Heart right ventricle (tissue), 16 donors: Measurements from ENCODE around the gene ADGRL3. TPM values are rescaled to one million over a fixed set of nuclear protein-coding genes. Genes with fewer than 3 reads are reported as not detected.

Experiments
- ATAC-seq, 8 donors: fragments of 200-7000 bp; cut with Tn5 transposase; one replicate each; pipeline ENCODE4 v1.9.1; 2020; ENCODE audit warnings: mild to moderate bottlenecking in 8 of 8, moderate library complexity in 8 of 8, moderate number of reproducible peaks in 1 of 8
- DNase-seq, 2 donors: peaks; one replicate each; pipeline ENCODE4 v3.0.0-alpha.2; 2020
- H3K27ac ChIP-seq, 10 donors: fragments of 200-600 bp; sonication (generic) in 2 of 10; one replicate each; pipeline versions ENCODE4 v1.5.0 to v1.8.0; 2020 to 2022; ENCODE audit warnings: mild to moderate bottlenecking in 3 of 10
- H3K27me3 ChIP-seq, 7 donors: fragments of 200-600 bp; one replicate each; pipeline ENCODE4 v1.8.0; 2021 to 2022; ENCODE audit warnings: mild to moderate bottlenecking in 2 of 7
- H3K36me3 ChIP-seq, 9 donors: fragments of 200-600 bp; sonication (generic) in 1 of 9; one replicate each; pipeline versions ENCODE4 v1.5.0 to v1.8.0; 2020 to 2022; ENCODE audit warnings: mild to moderate bottlenecking in 2 of 9
- H3K4me1 ChIP-seq, 9 donors: fragments of 200-600 bp; sonication (generic) in 1 of 9; one replicate each; pipeline versions ENCODE4 v1.5.0 to v1.8.0; 2020 to 2022; ENCODE audit warnings: mild to moderate bottlenecking in 4 of 9
- H3K4me3 ChIP-seq, 10 donors: fragments of 200-600 bp; sonication (generic) in 2 of 10; one replicate each; pipeline versions ENCODE4 v1.5.0 to v1.8.0; 2020 to 2022; ENCODE audit warnings: mild to moderate bottlenecking in 7 of 10, moderate library complexity in 2 of 10
- H3K9me3 ChIP-seq, 11 donors: fragments of 200-600 bp in 10 of 11; sonication (generic) in 2 of 11; one replicate each; pipeline versions ENCODE4 v1.5.0 to v1.8.0; 2013 to 2022; ENCODE audit warnings: mild to moderate bottlenecking in 2 of 11, control low read depth in 1 of 11, moderate library complexity in 1 of 11
- WGBS, 2 donors: extraction: QIAGEN DNeasy Blood & Tissue Kit; methylation state at CpG; one replicate each; pipeline ENCODE4 v1.1.7; 2013; ENCODE audit warnings: inconsistent platforms in 1 of 2; 5-methylcytosine and 5-hydroxymethylcytosine counted together
- intact Hi-C, 10 donors: fragments of 100-400 bp; cut with DNase I; formaldehyde crosslinking; loops; one replicate each; pipeline versions ENCODE4 v1.11.1 to v1.14.2; 2022
- long read RNA-seq, 3 donors: library from polyadenylated mRNA; unstranded; transcript quantifications; one replicate each; pipeline ENCODE4 v2.0.0, GENCODE V29; 2020 to 2021
- polyA plus RNA-seq, 2 donors: library from polyadenylated mRNA; stranded (reverse); fragments of 200-250 nt; gene quantifications; one replicate each; pipeline ENCODE4 v1.2.3, GENCODE V29; 2013
- total RNA-seq, 10 donors: library from RNA; stranded (reverse); fragmentation: NEBNext Ultra II Directional in 3 of 10; extraction: Animal tissue kit (Norgen Biotek cat#: 25700) in 3 of 10; gene quantifications; one replicate each; pipeline versions ENCODE4 v1.2.1 to v1.2.4, GENCODE V29; 2021 to 2023
- TF ChIP-seq, protein P1 (sequence below), 9 donors: fragments of 200-600 bp; sonication (generic) in 2 of 9; IDR thresholded peaks; one replicate each; pipeline versions ENCODE4 v1.5.0 to v1.8.0; 2021 to 2022; ENCODE audit warnings: antibody characterized with exemption in 9 of 9, mild to moderate bottlenecking in 5 of 9, moderate library complexity in 1 of 9
- donor health status: Arrhythmogenic right ventricular cardiomyopathy.
- donor health status: ischemic (EF 13 %, LVEDD 7.1; RV severe dilation, severe dysfunction).
- donor health status: healthy with polysubstance abuse.
- donor health status: DM: no; HTN: yes; CAD: no.
- donor health status: DM: no; HTN: no; CAD: no.
- donor health status: ischemic (EF 25% LVEDD 6.9; RV normal size, moderate dysfunction).
- donor health status: ischemic (EF 25% LVEDD 5.7; RV mildly dilated, moderate dysfunction).
- donor health status: healthy.
- donor health status: DM: yes; HTN: yes; CAD: no.
- donor health status: Ischemic cardiomyopathy.
- donor health status: ischemic (EF 35%, LVEDD 5.7; RV mildly dilated, moderate dysfunction).
- donor health status: nonischemic (EF 11% LVEDD 7.7; RV severe dilation, severe dysfunction).
- donor health status: DM: yes; HTN: yes; CAD: no.
- donor health status: PGD.
- donor health status: ischemic (EF 29% LVEDD 5.4; RV normal size, mild dysfunction).
- donor health status: nonischemic (EF 23%, LVEDD 6.1; RV moderate dilation, normal function).

Gene ADGRL3
- total RNA-seq = 10 to 100 TPM in 3 of 10 donors, 1 to 10 TPM in 7; 2.5 to 20.9 (median 5.8) TPM
- polyA plus RNA-seq = under 1 TPM; 0.36 to 0.88 TPM
- long read RNA-seq, donor 1, partial matches to known transcripts = 1 of 1 reads
- long read RNA-seq, donor 1, other reads (novel, unspliced or antisense) = 0 of 1 reads
- long read RNA-seq, donor 2 = 0 reads
- long read RNA-seq, donor 3, partial matches to known transcripts = 1 of 2 reads
- long read RNA-seq, donor 3, other reads (novel, unspliced or antisense) = 1 of 2 reads

DNA sequence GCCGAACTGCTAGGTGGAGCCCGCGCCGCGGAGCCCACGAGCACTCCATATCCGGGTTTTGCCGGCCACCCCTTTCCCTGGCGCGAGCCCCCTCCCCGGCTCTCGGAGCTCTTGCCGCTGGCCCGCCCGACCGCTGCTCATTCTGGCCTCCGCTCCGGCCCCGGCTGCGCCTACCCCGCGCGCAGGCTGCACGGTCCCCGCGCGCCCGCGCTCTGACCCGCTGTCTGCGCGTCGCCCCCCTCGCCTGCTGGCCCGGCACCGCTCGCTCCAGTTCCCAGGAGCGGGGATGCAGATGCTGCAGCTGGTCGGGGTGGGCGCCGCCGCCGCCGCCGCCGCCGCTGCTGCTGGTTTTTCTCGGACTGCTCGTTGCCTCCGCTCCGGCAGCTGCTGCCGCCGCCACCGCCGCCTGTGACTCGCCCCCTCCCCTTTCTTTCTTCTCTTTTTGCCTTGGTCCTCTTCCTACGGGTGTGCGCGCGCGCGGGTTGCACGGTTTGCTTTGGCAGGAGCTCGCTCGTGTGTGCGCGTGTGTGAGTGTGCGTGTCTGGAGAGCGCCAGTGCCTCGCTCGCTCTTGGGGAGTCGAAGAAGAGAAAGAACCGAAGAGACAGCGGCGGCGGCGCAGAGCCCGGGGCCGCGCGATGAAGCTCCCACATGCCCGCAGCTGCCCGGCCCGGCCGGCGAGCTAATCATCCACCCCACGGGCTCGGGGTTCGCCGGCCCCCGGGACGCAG is at the start of gene ADGRL3:
Gene ADGRL3, plus strand, starts transcription at position 140 of the 729 bp plus-strand sequence.
- Histone ChIP-seq H3K36me3 (no peaks in the 10 kb centered on the region), H3K4me1 (peaks cover 0 to 25% (median 5%) of the 10 kb centered on the region in 9 donors), H3K9me3 (no peaks in the 10 kb centered on the region), H3K4me3 (peak within 1 kb of the TSS; percentile 42 to 75 (median 64)), H3K27ac (peak within 1 kb of the TSS in 9 of 10 donors; percentile 45 to 69 (median 49)), H3K27me3 (peaks cover 0 to 65% (median 38%) of the 10 kb centered on the region in 7 donors)
- 0 to 1% methylated on average over 79 to 92 of the region's 92 CpGs for WGBS, 2 donors
- DNase-seq (peak; percentile 28 to 41), ATAC-seq (peak; percentile 31 to 76 (median 61))
- TF ChIP-seq, protein P1, sequence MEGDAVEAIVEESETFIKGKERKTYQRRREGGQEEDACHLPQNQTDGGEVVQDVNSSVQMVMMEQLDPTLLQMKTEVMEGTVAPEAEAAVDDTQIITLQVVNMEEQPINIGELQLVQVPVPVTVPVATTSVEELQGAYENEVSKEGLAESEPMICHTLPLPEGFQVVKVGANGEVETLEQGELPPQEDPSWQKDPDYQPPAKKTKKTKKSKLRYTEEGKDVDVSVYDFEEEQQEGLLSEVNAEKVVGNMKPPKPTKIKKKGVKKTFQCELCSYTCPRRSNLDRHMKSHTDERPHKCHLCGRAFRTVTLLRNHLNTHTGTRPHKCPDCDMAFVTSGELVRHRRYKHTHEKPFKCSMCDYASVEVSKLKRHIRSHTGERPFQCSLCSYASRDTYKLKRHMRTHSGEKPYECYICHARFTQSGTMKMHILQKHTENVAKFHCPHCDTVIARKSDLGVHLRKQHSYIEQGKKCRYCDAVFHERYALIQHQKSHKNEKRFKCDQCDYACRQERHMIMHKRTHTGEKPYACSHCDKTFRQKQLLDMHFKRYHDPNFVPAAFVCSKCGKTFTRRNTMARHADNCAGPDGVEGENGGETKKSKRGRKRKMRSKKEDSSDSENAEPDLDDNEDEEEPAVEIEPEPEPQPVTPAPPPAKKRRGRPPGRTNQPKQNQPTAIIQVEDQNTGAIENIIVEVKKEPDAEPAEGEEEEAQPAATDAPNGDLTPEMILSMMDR (IDR thresholded peaks at IDR 0.05) = no peak
- intact Hi-C loops = loop anchor here in 2 of 10 donors (5.0 to 10.0 kb wide), 2 partner anchors 74 to 82 kb away; no protein-coding TSS in a partner anchor

DNA sequence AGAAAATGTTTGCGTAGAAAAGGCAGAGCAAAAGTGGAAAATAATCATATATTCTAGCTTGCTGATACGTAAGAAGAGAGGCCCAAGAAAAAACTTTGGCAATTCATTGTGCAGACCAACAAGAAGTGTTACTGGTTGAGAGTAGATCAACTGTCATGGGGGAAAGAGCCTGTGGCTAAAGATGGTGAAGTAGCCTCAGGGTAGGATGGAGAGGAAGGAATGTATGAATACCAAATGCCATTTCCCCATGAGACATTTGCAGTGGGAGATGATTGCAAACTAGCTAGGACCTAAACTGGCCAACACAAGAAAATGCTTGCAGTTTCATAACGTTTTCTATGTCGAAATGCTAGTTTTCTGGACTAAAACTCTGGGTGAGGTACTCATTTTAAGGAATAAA is 47.7 kb upstream of the ADGRL3 start:
- TF ChIP-seq, protein P1 (IDR thresholded peaks at IDR 0.05) = no peak
- DNase-seq = no peak
- Histone ChIP-seq H3K36me3 (no peaks in the 10 kb centered on the region), H3K9me3 (no peaks in the 10 kb centered on the region), H3K27me3 (peaks cover 0 to 3% (median 0%) of the 10 kb centered on the region in 7 donors), H3K4me3 (no peak overlapping the region), H3K4me1 (no peaks in the 10 kb centered on the region), H3K27ac (no peak overlapping the region)
- no peak for ATAC-seq
- intact Hi-C loops = no loop called here
- WGBS, 2 donors = 78 to 88% methylated on average over 4 of the region's 4 CpGs

DNA sequence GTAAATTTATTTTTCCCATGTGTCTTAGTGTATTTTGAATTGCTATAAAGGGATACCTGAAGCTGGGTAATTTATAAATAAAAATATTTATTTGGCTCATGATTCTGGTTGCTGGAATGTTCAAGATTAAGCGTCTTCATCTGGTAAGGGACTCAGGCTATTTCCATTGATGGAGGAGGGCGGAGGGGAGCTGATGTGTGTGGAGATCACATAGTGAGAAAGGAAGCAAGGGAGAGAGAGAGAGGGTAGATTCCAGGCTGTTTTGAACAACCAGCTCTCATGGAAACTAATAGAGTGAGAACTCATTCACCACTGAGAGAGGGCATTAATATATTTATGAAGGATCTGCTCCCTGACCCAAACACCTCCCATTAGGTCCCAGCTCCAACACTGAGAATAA is 39.6 kb upstream of the ADGRL3 start:
- Histone ChIP-seq H3K4me3 (no peak overlapping the region), H3K36me3 (no peaks in the 10 kb centered on the region), H3K4me1 (no peaks in the 10 kb centered on the region), H3K27ac (no peak overlapping the region), H3K9me3 (no peaks in the 10 kb centered on the region), H3K27me3 (no peaks in the 10 kb centered on the region)
- intact Hi-C loops = no loop called here
- ATAC-seq (no peak), DNase-seq (no peak)
- TF ChIP-seq, protein P1 (IDR thresholded peaks at IDR 0.05) = no peak
- 84 to 88% methylated on average over 2 of the region's 2 CpGs for WGBS, 2 donors

DNA sequence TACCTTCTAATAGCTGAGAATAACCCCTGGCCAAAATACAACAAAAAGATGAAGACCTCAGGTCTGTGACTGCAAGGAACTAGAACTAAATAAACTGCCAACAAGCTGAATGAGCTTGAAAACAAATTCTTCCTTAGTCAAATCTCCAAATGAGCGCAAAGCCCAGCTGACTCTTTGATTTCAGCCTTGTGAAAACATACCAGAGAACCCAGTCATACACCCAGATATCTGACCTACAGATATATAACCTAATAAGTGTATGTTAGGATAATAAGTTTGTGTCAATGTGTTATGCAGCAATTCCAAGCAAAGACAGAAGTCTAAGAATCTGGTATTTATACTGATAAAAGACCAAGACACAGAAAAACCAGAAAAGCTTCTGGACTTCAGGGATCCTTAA is 38.0 kb upstream of the ADGRL3 start:
- 23 to 37% methylated on average over 1 of the region's 1 CpG for WGBS, 2 donors
- DNase-seq = no peak
- intact Hi-C loops = no loop called here
- no peak overlapping the region for H3K27ac ChIP-seq
- no peaks in the 10 kb centered on the region for H3K36me3 ChIP-seq
- H3K9me3 ChIP-seq = no peaks in the 10 kb centered on the region
- TF ChIP-seq, protein P1 (IDR thresholded peaks at IDR 0.05) = no peak
- H3K27me3 ChIP-seq = no peaks in the 10 kb centered on the region
- no peaks in the 10 kb centered on the region for H3K4me1 ChIP-seq
- no peak for ATAC-seq
- H3K4me3 ChIP-seq = no peak overlapping the region
